ENCODE measurements around the gene F13B.
"Not testable (repeated sequence)": the region's sequence is repeated elsewhere in the genome, so short reads cannot be mapped to it uniquely, and the experiment has no call there.

F13B gene

DNA sequence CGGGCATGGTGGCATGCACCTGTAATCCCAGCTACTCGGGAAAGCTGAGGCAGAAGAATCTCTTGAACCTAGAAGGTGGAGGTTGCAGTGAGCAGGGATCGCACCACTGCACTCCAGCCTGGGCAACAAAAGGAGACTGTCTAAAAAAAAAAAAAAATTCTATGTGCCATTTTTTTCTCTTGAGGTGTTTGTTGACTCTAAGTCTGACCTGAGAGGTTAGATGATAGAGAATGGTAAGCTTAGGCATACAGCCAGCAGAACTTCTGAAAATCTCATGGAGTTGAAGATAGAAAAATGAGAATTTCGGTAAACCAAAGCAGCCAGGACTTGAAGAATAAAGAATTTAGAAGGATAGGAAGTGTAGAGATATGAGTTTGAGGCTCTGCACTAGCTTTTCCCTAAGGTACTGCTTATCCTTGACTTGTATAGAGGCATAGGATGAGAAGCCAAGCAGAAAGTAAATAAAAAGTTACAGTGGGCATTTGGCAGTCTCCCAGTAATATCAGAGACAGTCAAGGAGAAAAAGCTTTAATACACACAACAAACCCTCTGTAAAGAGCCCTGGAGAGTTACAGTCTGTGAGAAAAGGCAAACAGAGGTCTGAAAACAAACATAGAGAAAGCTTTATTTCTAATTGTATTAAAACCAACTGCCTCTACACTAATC lies 24.3 kb downstream of the F13B start:
- no peak for DNase-seq (ENCODE audit: low read depth in 3 of 3)

DNA sequence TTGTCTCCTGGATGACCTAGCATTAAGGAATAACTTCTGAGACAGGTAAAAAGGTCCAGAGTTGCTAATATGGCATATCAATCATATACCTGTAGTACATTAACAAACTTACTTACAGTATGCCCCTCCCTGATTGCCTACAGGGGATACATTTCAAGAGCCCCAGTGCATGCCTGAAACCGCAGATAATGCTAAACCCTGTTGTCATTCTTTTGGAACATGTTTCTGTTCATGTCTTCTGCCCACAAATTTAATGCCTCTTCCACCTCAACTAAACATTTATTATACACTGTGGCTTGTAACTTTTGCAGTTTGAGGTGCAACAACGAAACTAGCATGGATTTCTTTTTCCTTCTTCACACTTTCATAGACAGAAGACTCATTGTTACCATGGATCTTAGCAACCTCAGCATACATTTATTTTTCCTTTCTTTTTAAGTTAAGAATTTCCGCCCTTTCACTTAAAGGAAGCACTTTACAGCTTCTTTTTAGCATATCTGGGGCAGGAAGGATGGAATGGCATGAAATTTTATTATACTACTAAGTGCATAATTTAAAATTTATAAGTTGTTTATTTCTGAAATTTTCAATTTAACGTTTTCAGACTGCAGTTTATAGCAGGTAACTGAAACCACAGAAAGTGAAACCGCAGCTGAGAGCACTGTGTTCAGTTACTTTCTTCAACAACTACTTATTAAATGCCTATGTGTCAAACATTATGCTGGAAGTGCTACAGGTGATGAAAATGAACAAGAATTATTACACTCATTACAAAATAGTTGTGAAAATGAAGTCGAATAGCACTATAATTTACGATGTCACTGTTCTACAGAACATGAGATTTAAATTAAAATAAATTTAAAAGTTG lies 25.3 kb downstream of the F13B start:
- no peak for DNase-seq (ENCODE audit: low read depth in 3 of 3)

- no peak for DNase-seq (ENCODE audit: low read depth in 3 of 3)
Measured at GRCh38 chr1:197036861-197037260, 30.2 kb downstream of the F13B start.

DNA sequence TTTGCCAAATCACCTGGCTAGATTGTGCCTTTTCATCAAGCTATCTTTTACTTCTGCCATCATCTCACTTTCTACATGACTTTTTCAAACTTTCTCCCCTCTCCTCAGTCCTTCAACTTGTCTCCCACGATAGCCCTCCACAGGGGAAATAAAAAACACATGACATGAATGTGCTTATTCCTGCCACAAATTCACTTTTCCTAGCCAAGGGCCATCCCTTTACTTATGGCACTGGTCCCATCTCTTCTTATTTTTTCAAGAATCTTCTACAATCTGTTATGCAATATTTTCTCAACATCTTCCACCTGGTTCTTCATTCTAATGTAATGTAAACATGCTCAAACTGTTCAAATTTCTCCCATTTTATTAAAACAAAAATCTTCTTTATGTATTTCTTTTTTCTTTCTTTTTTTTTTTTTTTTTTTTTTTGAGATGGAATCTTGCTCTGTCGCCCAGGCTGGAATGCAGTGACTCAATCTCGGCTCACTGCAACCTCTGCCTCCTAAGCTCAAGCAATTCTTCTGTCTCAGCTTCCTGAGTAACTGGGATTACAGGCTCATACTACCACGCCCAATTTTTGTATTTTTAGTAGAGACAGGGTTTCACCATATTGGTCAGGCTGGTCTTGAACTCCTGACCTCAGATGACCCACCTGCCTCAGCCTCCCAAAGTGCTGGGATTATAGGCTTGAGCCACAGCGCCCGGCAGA lies 32.3 kb downstream of the F13B start:
- DNase-seq (ENCODE audit: low read depth in 3 of 3): not testable (repeated sequence)

DNA sequence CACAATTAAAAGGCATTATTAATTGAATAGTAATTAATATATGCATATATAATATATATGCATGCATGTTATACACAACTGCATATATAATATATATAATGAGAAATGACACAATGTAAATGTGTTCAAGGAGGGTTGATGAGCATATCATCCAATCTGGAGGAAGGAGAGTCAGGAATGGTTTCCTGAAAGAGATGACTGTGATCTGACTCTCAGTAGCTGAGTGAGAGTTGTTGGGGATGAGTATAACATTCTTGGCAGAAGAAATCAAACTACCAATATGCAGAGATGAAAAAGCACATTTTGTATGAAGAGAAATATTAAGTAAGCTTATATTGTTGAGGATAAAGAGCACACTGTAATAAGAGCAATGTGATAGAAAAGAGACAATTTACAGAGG lies 37.3 kb downstream of the F13B start:
- no peak for DNase-seq (ENCODE audit: low read depth in 3 of 3)

GRCh38 chr1:197027359-197027758 lies 39.7 kb downstream of the F13B start:
- DNase-seq (ENCODE audit: low read depth in 3 of 3): no peak

- DNase-seq (ENCODE audit: low read depth in 3 of 3): no peak
Measured at GRCh38 chr1:197024460-197024859, 42.6 kb downstream of the F13B start.

- no peak for DNase-seq (ENCODE audit: low read depth in 3 of 3)
Measured at GRCh38 chr1:197021716-197022115, 45.3 kb downstream of the F13B start.

GRCh38 chr1:197017558-197018146 lies 49.4 kb downstream of the F13B start:
- DNase-seq (ENCODE audit: low read depth in 3 of 3): no peak

DNA sequence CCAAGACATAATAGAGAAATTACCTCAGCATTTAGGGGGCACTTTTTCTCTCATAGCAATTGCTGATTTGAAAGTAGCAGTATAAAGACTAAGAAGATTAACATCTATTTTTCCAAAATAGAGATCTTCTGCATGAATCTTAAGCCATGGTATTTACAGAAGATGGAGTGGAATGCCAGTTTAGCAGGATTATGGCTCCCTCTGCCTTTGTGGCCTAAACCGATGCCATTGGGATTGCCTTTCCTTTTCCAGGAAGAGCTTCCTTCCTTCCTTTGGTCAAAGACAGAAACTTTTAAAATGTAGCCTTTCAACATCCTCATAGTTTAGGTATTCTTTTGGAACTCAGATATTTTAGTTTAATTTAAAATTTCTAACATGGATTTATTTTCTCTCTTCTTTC lies 50.3 kb downstream of the F13B start:
- no peak for DNase-seq (ENCODE audit: low read depth in 3 of 3)

GRCh38 chr1:197013234-197013633 lies 53.8 kb downstream of the F13B start:
- DNase-seq (ENCODE audit: low read depth in 3 of 3): no peak

DNA sequence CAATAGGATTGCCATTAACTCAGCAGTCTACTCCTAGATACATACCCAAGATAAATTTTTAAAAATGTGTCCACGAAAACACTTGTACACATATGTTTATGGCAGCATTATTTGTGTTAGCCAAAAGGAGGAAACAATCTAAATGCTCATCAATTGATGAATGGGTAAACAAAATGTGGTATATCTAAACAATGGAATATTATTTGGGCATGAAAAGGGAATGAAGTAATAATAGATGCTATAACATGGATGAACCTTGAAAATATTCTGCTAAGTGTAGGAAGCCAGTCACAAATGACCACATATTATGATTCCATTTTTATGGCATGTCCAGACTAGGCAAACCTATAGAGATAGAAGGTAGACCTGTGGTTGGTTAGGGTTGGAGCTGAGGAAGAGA lies 55.4 kb downstream of the F13B start:
- no peak for DNase-seq (ENCODE audit: low read depth in 3 of 3)

GRCh38 chr1:197008861-197009260 lies 58.2 kb downstream of the F13B start:
- no peak for DNase-seq (ENCODE audit: low read depth in 3 of 3)

DNA sequence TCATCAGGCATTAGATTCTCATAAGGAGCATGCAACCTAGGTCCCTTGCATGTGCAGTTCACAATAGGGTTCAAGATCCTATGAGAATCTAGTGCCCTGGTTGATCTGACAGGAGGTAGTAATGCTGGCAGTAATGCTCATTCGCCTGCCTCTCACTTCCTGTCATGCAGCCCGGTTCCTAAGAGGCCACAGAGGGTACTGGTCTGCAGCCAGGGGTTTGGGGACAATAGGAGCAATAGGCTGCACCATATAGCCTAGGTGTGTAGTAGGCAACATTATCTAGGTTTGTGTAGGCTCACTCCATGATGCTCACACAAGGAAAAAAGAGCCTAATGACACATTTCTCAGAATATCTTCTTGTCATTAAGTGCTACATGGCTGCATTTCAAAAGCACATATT lies 63.9 kb downstream of the F13B start:
- DNase-seq (ENCODE audit: low read depth in 3 of 3): no peak

DNA sequence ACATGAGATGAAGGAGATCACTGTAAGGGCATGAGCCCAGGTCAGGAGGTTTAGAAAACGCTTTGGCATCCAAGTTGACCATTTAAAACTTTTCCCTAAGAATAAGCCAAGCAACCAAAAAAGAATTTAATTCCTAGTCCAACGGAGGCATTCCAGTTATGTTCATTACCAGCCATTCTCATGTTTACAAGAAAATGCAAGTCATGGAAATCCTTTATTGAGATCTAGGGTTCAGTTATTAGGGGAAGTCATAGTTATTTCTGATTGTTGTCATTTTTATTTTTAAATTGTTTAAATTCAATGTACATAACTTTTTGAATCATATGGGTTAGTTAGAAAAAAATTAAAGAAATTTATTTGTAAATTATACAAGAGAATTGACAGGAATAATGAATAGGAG lies 65.2 kb downstream of the F13B start:
- DNase-seq (ENCODE audit: low read depth in 3 of 3): no peak

DNA sequence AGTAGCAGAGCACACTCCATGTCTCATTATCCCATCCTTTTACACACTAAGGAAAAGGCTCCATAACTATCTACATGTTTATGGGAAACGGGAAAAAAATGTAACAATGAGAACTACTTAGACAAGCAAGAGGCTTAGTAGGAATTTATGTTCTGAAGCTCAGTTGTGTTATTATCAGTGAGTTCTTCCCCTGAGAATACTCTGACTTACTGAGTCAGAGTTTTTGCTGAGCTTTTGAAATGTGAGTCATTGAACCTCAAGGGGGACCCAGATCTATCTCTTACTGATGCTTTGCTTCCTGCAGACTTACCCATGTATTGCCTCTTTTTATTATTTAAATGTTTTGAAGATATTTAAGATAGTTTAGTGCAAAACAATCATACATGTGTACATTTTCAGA lies 69.6 kb downstream of the F13B start:
- no peak for DNase-seq (ENCODE audit: low read depth in 3 of 3)

DNA sequence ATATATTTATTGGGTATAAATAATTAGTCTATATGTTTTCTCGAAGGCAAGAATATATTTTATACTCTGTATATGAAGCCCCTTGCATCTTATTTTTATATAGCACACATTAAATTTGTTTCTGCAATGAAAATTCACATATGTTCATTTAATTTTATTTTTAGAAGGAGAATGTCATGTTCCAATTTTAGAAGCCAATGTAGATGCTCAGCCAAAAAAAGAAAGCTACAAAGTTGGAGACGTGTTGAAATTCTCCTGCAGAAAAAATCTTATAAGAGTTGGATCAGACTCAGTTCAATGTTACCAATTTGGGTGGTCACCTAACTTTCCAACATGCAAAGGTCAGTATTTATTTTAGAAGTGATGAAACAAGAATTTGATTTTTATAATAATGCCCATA lies 73.1 kb downstream of the F13B start:
- DNase-seq (ENCODE audit: low read depth in 3 of 3): no peak

GRCh38 chr1:196991919-196992651 lies 75.0 kb downstream of the F13B start:
- not testable (repeated sequence) for DNase-seq (ENCODE audit: low read depth in 3 of 3)
